HepG2 (cell line): Measurements from ENCODE around the gene MTF2. TPM values are rescaled to one million over a fixed set of nuclear protein-coding genes. Genes with fewer than 3 reads are reported as not detected.

Experiments used
- CHD2 ChIP-seq: IDR thresholded peaks from 2 replicates; pipeline ENCODE4 v1.6.1; 2011; ENCODE audit warnings: low read depth, low read length, improper control_type of control experiment
- ELF1 ChIP-seq: sonication (generic); formaldehyde crosslinking; IDR thresholded peaks from 2 replicates; pipeline ENCODE4 v1.4.0; 2020; ENCODE audit warnings: missing genetic modification reagents
- ELF4 ChIP-seq: sonication (generic); formaldehyde crosslinking; IDR thresholded peaks from 2 replicates; pipeline ENCODE4 v1.5.0; 2020; ENCODE audit warnings: missing genetic modification reagents, mild to moderate bottlenecking, moderate library complexity, borderline replicate concordance
- GTF2F1 ChIP-seq: fragments of 150-350 bp; IDR thresholded peaks from 2 replicates; pipeline ENCODE4 v1.6.1; 2014; ENCODE audit warnings: low read length
- HMG20A ChIP-seq: IDR thresholded peaks from 2 replicates; pipeline ENCODE4 v1.6.1; 2016; ENCODE audit warnings: borderline replicate concordance
- HNRNPK ChIP-seq: fragments of 200-400 bp; formaldehyde crosslinking; IDR thresholded peaks from 2 replicates; pipeline ENCODE4 v1.6.1; 2018; ENCODE audit warnings: low read length, low read depth, moderate library complexity, mild to moderate bottlenecking; ENCODE audit not compliant: poor library complexity, severe bottlenecking
- HNRNPL ChIP-seq: fragments of 200-400 bp; formaldehyde crosslinking; IDR thresholded peaks from 2 replicates; pipeline ENCODE4 v1.6.1; 2017; ENCODE audit warnings: mild to moderate bottlenecking, low read depth, low read length
- HOXA3 ChIP-seq: sonication (generic); formaldehyde crosslinking; IDR thresholded peaks from 2 replicates; pipeline ENCODE4 v1.5.0; 2020; ENCODE audit warnings: missing genetic modification reagents
- JUNB ChIP-seq: sonication (generic); formaldehyde crosslinking; IDR thresholded peaks from 2 replicates; pipeline ENCODE4 v1.8.0; 2022; ENCODE audit warnings: missing genetic modification reagents, mild to moderate bottlenecking, borderline replicate concordance
- KDM4B ChIP-seq: sonication (generic); formaldehyde crosslinking; IDR thresholded peaks from 2 replicates; pipeline ENCODE4 v1.4.0; 2020; ENCODE audit warnings: missing genetic modification reagents
- MBNL3 ChIP-seq: fragments of 250-450 bp; sonication (Bioruptor Pico); conservative IDR thresholded peaks from 2 replicates; pipeline ENCODE4 v1.8.0; 2022; ENCODE audit warnings: mild to moderate bottlenecking, inconsistent platforms
- RFX5 ChIP-seq: IDR thresholded peaks from 2 replicates; pipeline ENCODE4 v1.6.1; 2011; ENCODE audit warnings: low read depth, low read length, improper control_type of control experiment
- SKI ChIP-seq: fragments of 450-650 bp; IDR thresholded peaks from one replicate; pipeline ENCODE4 v1.6.1; 2018; ENCODE audit warnings: mild to moderate bottlenecking; ENCODE audit not compliant: partially characterized antibody
- SNAPC2 ChIP-seq: sonication (generic); formaldehyde crosslinking; IDR thresholded peaks from 2 replicates; pipeline ENCODE4 v1.8.1; 2022; ENCODE audit warnings: mild to moderate bottlenecking, missing genetic modification reagents
- SUZ12 ChIP-seq: fragments of 150-350 bp; IDR thresholded peaks from 2 replicates; pipeline ENCODE4 v1.6.1; 2014; ENCODE audit warnings: low read depth, low read length
- ZMAT3 ChIP-seq: sonication (generic); formaldehyde crosslinking; conservative IDR thresholded peaks from 2 replicates; pipeline ENCODE4 v1.7.0; 2021; ENCODE audit warnings: missing genetic modification reagents
- ZNF230 ChIP-seq: sonication (generic); formaldehyde crosslinking; IDR thresholded peaks from 2 replicates; pipeline ENCODE4 v1.4.0; 2020; ENCODE audit warnings: mild to moderate bottlenecking, missing genetic modification reagents
- ZNF263 ChIP-seq: sonication (generic); formaldehyde crosslinking; IDR thresholded peaks from 2 replicates; pipeline ENCODE4 v1.4.0; 2020; ENCODE audit warnings: missing genetic modification reagents
- ZNF331 ChIP-seq: sonication (generic); formaldehyde crosslinking; IDR thresholded peaks from 2 replicates; pipeline ENCODE4 v1.4.0; 2020; ENCODE audit warnings: missing genetic modification reagents
- ZNF703 ChIP-seq: sonication (generic); formaldehyde crosslinking; IDR thresholded peaks from 2 replicates; pipeline ENCODE4 v1.5.1; 2020; ENCODE audit warnings: missing genetic modification reagents, mild to moderate bottlenecking, moderate library complexity, borderline replicate concordance
- ZNF75D ChIP-seq: sonication (generic); formaldehyde crosslinking; IDR thresholded peaks from 2 replicates; pipeline ENCODE4 v1.8.1; 2023; ENCODE audit warnings: missing genetic modification reagents, mild to moderate bottlenecking, borderline replicate concordance
- ZNF780A ChIP-seq: sonication (generic); formaldehyde crosslinking; IDR thresholded peaks from 2 replicates; pipeline ENCODE4 v1.8.0; 2022; ENCODE audit warnings: mild to moderate bottlenecking, missing genetic modification reagents, moderate library complexity
- ZNF83 ChIP-seq: sonication (generic); formaldehyde crosslinking; IDR thresholded peaks from 2 replicates; pipeline ENCODE4 v1.4.0; 2020; ENCODE audit warnings: missing genetic modification reagents, mild to moderate bottlenecking, borderline replicate concordance
- polyA plus RNA-seq, 8 experiments: library from polyadenylated mRNA; depleted of rRNA in 3 of 8; stranded (reverse) in 7 of 8; unstranded in 1 of 8; fragments of >200 nt; fragmentation: Illumina TruSeq in 4 of 8; extraction: Trizol in 4 of 8; gene quantifications; 2 replicates each; pipeline versions ENCODE4 v1.2.1 to v1.2.3, GENCODE V29; 2011 to 2016; ENCODE audit warnings: low read depth in 4 of 8, missing spikeins in 1 of 8, mixed read lengths in 1 of 8; ENCODE audit not compliant: insufficient read depth in 1 of 8
- total RNA-seq, 5 experiments: library from RNA; depleted of rRNA; stranded (reverse); fragments of >200 nt; fragmentation: Illumina TruSeq; extraction: Trizol; gene quantifications; 2 replicates each; pipeline ENCODE4 v1.2.3, GENCODE V29; 2016; ENCODE audit warnings: low read depth in 1 of 5
- TF ChIP-seq, protein P1 (sequence below): fragments of 450-650 bp; IDR thresholded peaks from 2 replicates; pipeline ENCODE4 v1.6.1; 2017; ENCODE audit warnings: mild to moderate bottlenecking
- TF ChIP-seq, protein P2 (sequence below): IDR thresholded peaks from 2 replicates; pipeline ENCODE4 v1.6.1; 2016; ENCODE audit warnings: control low read depth
- TF ChIP-seq, protein P3 (sequence below): sonication (generic); formaldehyde crosslinking; IDR thresholded peaks from 2 replicates; pipeline ENCODE4 v1.8.1; 2023; ENCODE audit warnings: mild to moderate bottlenecking, missing genetic modification reagents, borderline replicate concordance

The MTF2 gene
- total and polyA plus RNA-seq, 2 of the 13 experiments (the other 11 are each of a cell fraction or from before 2014, with no cell fraction given): 48.7 to 53.9 TPM

DNA sequence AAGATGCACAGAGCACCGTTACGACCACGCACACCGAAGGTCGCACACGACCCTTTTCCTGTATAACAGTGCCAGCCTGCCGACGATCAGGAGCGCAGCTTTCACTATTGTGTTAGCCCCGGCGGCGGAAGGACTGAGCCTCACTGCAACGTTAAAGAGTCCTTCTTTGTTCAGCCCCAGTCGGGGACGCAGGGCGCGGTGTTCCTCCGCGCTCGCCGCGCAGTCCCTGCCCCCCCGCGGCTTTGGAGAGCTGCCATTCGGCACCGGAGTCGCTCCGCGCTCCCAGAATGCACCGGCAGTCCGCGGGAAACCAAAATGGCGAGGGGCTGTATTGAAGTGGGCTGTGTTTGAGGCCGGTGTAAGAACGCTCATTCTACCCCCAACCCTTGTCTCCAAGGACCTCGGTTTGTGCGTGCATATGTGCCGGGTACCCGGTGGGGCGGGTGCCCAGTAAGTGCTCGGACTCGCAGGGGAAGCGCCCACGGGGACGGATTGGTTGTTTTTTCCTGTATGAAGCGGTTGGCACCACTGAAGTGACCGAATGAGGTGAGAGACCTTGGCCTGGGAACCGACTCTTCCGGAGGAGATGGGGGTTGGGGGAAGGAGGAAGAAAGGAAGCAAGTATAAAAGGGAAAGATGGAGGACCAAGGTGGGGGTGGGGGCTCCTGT is at the start of gene MTF2 (continued):
- TF ChIP-seq, protein P1, sequence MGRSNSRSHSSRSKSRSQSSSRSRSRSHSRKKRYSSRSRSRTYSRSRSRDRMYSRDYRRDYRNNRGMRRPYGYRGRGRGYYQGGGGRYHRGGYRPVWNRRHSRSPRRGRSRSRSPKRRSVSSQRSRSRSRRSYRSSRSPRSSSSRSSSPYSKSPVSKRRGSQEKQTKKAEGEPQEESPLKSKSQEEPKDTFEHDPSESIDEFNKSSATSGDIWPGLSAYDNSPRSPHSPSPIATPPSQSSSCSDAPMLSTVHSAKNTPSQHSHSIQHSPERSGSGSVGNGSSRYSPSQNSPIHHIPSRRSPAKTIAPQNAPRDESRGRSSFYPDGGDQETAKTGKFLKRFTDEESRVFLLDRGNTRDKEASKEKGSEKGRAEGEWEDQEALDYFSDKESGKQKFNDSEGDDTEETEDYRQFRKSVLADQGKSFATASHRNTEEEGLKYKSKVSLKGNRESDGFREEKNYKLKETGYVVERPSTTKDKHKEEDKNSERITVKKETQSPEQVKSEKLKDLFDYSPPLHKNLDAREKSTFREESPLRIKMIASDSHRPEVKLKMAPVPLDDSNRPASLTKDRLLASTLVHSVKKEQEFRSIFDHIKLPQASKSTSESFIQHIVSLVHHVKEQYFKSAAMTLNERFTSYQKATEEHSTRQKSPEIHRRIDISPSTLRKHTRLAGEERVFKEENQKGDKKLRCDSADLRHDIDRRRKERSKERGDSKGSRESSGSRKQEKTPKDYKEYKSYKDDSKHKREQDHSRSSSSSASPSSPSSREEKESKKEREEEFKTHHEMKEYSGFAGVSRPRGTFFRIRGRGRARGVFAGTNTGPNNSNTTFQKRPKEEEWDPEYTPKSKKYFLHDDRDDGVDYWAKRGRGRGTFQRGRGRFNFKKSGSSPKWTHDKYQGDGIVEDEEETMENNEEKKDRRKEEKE: no peak
- TF ChIP-seq SNAPC2 (CRISPR knock-in tag) (peak; percentile 98), ZNF780A (CRISPR knock-in tag) (peak; percentile 97), RFX5 (no peak), ZNF263 (CRISPR knock-in tag) (peak; percentile 72; the same call in 1 of the 2 replicates), ELF1 (CRISPR knock-in tag) (peak; percentile 81), ZNF230 (CRISPR knock-in tag) (peak; percentile 89; the same call in 1 of the 2 replicates), CHD2 (peak; percentile 94), HMG20A (CRISPR knock-in tag) (peak; percentile 88), ZNF75D (CRISPR knock-in tag) (0 out of 2 replicates have a peak, but pooled peaks have one; percentile 75), ZNF83 (CRISPR knock-in tag) (0 out of 2 replicates have a peak, but pooled peaks have one; percentile 74), HOXA3 (CRISPR knock-in tag) (peak; percentile 99), SUZ12 (peak; percentile 49; the same call in 1 of the 2 replicates), JUNB (CRISPR knock-in tag) (0 out of 2 replicates have a peak, but pooled peaks have one; percentile 29), MBNL3 (CRISPR knock-in tag) (0 out of 2 replicates have a peak, but pooled peaks have one; percentile 41), ZMAT3 (CRISPR knock-in tag) (peak; percentile 97), HNRNPK (peak; percentile 44), GTF2F1 (peak; percentile 69; the same call in 1 of the 2 replicates), KDM4B (CRISPR knock-in tag) (peak; percentile 99; the same call in 1 of the 2 replicates), ZNF331 (CRISPR knock-in tag) (peak; percentile 98), HNRNPL (peak; percentile 88), SKI (peak; percentile 91), ELF4 (CRISPR knock-in tag) (peak; percentile 73; the same call in 1 of the 2 replicates), ZNF703 (CRISPR knock-in tag) (peak; percentile 95)
- TF ChIP-seq, protein P2, sequence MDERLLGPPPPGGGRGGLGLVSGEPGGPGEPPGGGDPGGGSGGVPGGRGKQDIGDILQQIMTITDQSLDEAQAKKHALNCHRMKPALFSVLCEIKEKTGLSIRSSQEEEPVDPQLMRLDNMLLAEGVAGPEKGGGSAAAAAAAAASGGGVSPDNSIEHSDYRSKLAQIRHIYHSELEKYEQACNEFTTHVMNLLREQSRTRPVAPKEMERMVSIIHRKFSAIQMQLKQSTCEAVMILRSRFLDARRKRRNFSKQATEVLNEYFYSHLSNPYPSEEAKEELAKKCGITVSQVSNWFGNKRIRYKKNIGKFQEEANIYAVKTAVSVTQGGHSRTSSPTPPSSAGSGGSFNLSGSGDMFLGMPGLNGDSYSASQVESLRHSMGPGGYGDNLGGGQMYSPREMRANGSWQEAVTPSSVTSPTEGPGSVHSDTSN: no peak
- TF ChIP-seq, protein P3, sequence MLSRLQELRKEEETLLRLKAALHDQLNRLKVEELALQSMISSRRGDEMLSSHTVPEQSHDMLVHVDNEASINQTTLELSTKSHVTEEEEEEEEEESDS: peak; percentile 98
